GDM1 (cell line): ENCODE measurements around the gene ARL5A.
"Not testable (repeated sequence)": the region's sequence is repeated elsewhere in the genome, so short reads cannot be mapped to it uniquely, and the experiment has no call there.

Experiments
- DNase-seq: peaks from one replicate; lab custom pipeline; 2025; lab: John Stamatoyannopoulos, UW

The ARL5A gene

GRCh38 chr2:151795646-151796240 lies 32.5 kb downstream of the ARL5A start:
- no peak for DNase-seq

- not testable (repeated sequence) for DNase-seq
These were observed 33.8 kb downstream of the ARL5A start for GRCh38 chr2:151794422-151794821.

GRCh38 chr2:151793123-151793522 lies 35.1 kb downstream of the ARL5A start:
- DNase-seq: no peak

- no peak for DNase-seq
These were observed 35.6 kb downstream of the ARL5A start for GRCh38 chr2:151792589-151792988.

GRCh38 chr2:151791545-151791944 lies 36.7 kb downstream of the ARL5A start:
- no peak for DNase-seq

GRCh38 chr2:151790689-151791088 lies 37.5 kb downstream of the ARL5A start:
- DNase-seq: no peak

GRCh38 chr2:151789055-151789834 lies 39.0 kb downstream of the ARL5A start:
- DNase-seq: no peak

- no peak for DNase-seq
These were observed 41.7 kb downstream of the ARL5A start for GRCh38 chr2:151786483-151786882.

GRCh38 chr2:151786077-151786476 lies 42.1 kb downstream of the ARL5A start:
- DNase-seq: no peak

GRCh38 chr2:151783133-151783520 lies 45.1 kb downstream of the ARL5A start:
- DNase-seq: no peak

- DNase-seq: no peak
These were observed 45.7 kb downstream of the ARL5A start for GRCh38 chr2:151782378-151783132.

- DNase-seq: no peak
These were observed 46.6 kb downstream of the ARL5A start for GRCh38 chr2:151781642-151782041.

- DNase-seq: no peak
These were observed 47.3 kb downstream of the ARL5A start for GRCh38 chr2:151780938-151781337.

- no peak for DNase-seq
These were observed 50.3 kb downstream of the ARL5A start for GRCh38 chr2:151777935-151778334.

GRCh38 chr2:151777487-151777886 lies 50.7 kb downstream of the ARL5A start:
- no peak for DNase-seq

GRCh38 chr2:151776367-151776766 lies 51.9 kb downstream of the ARL5A start:
- DNase-seq: no peak

- DNase-seq: no peak
These were observed 53.0 kb downstream of the ARL5A start for GRCh38 chr2:151775057-151775740.

- DNase-seq: no peak
These were observed 53.7 kb downstream of the ARL5A start for GRCh38 chr2:151774506-151774905.

- DNase-seq: no peak
These were observed 56.4 kb downstream of the ARL5A start for GRCh38 chr2:151771599-151772358.

- no peak for DNase-seq
These were observed 57.2 kb downstream of the ARL5A start for GRCh38 chr2:151770995-151771394.

- DNase-seq: no peak
These were observed 58.6 kb downstream of the ARL5A start for GRCh38 chr2:151769606-151770005.

- DNase-seq: no peak
These were observed 60.7 kb downstream of the ARL5A start for GRCh38 chr2:151767536-151767935.
